Sigmoid colon (tissue), 7 donors: ENCODE data around the gene TRIM66. TPM values are rescaled to one million over a fixed set of nuclear protein-coding genes. Genes with fewer than 3 reads are reported as not detected.

Experiments
- DNase-seq: peaks from one replicate; pipeline ENCODE4 v3.0.0-alpha.2; 2019
- H3K27ac ChIP-seq, 4 donors: fragments of 200-600 bp; sonication (generic); one replicate each; pipeline ENCODE4 v1.5.1; 2016 to 2019; ENCODE audit warnings: mild to moderate bottlenecking in 1 of 4
- H3K27me3 ChIP-seq, 3 donors: fragments of 200-600 bp; sonication (generic); one replicate each; pipeline ENCODE4 v1.5.1; 2019; ENCODE audit warnings: mild to moderate bottlenecking in 1 of 3
- H3K36me3 ChIP-seq, 4 donors: fragments of 200-600 bp; sonication (generic); one replicate each; pipeline ENCODE4 v1.5.1; 2016 to 2019
- H3K4me1 ChIP-seq, 4 donors: fragments of 200-600 bp; sonication (generic); one replicate each; pipeline ENCODE4 v1.5.1; 2017 to 2019
- H3K4me3 ChIP-seq, 4 donors: fragments of 200-600 bp; sonication (generic); one replicate each; pipeline ENCODE4 v1.5.1; 2017 to 2019; ENCODE audit warnings: mild to moderate bottlenecking in 2 of 4, moderate library complexity in 1 of 4
- H3K9me3 ChIP-seq, 4 donors: fragments of 200-600 bp in 3 of 4; sonication (generic) in 3 of 4; one replicate each; pipeline versions ENCODE4 v1.5.1 to v1.6.1; 2013 to 2019
- CTCF ChIP-seq, 4 experiments: fragments of 450-650 bp in 3 of 4; fragments of 200-600 bp in 1 of 4; IDR thresholded peaks; one replicate each; pipeline ENCODE4 v1.5.1; 2016 to 2019; ENCODE audit warnings: antibody characterized with exemption in 4 of 4, mild to moderate bottlenecking in 3 of 4, moderate library complexity in 2 of 4
- EP300 ChIP-seq, 4 donors: sonication (generic); formaldehyde crosslinking; IDR thresholded peaks; one replicate each; pipeline ENCODE4 v1.6.1; 2017; ENCODE audit warnings: antibody characterized with exemption in 4 of 4
- POLR2A ChIP-seq, 2 donors: fragments of 450-650 bp; IDR thresholded peaks; one replicate each; pipeline ENCODE4 v1.6.1; 2016; ENCODE audit warnings: antibody characterized with exemption in 2 of 2, mild to moderate bottlenecking in 2 of 2, moderate library complexity in 2 of 2
- POLR2AphosphoS5 ChIP-seq, 4 donors: sonication (generic); formaldehyde crosslinking; IDR thresholded peaks; one replicate each; pipeline ENCODE4 v1.6.1; 2017; ENCODE audit warnings: antibody characterized with exemption in 4 of 4
- WGBS, 2 donors: extraction: QIAGEN DNeasy Blood & Tissue Kit; methylation state at CpG; one replicate each; pipeline ENCODE4 v1.1.7; 2013; 5-methylcytosine and 5-hydroxymethylcytosine counted together
- intact Hi-C: fragments of 100-400 bp; cut with DNase I; formaldehyde crosslinking; loops from one replicate; pipeline ENCODE4 v1.15.1; 2023
- polyA plus RNA-seq, 3 donors: library from polyadenylated mRNA; stranded (reverse); fragments of 200-250 nt; gene quantifications; one replicate each; pipeline ENCODE4 v1.2.3, GENCODE V29; 2013
- total RNA-seq, 4 donors: library from RNA; depleted of rRNA; stranded (reverse); fragments of >200 nt; gene quantifications; one replicate each; pipeline ENCODE4 v1.1.0, GENCODE V29; 2016
- donor health status: healthy with polysubstance abuse.
- donor health status: Bipolar disorder and iron deficiency.
- donor health status: healthy.

TRIM66 gene
- total and polyA plus RNA-seq, 7 donors: 0.60 to 24.4 (median 2.8) TPM

GRCh38 chr11:8598506-8598905 is 84.0 kb downstream of the TRIM66 start:
- no peaks in the 10 kb centered on the region for H3K36me3 ChIP-seq
- no peak for DNase-seq
- 93 to 98% methylated on average over 1 of the region's 1 CpG for WGBS, 2 donors
- no peak overlapping the region for H3K4me3 ChIP-seq
- no peak for TF ChIP-seq CTCF (IDR thresholded peaks at IDR 0.05)
- TF ChIP-seq POLR2AphosphoS5 (IDR thresholded peaks at IDR 0.05): no peak
- no peak for TF ChIP-seq POLR2A (IDR thresholded peaks at IDR 0.05)
- TF ChIP-seq EP300 (IDR thresholded peaks at IDR 0.05): no peak
- intact Hi-C loops: no loop called here
- H3K27ac ChIP-seq: no peak overlapping the region
- H3K4me1 ChIP-seq: peaks cover 0 to 15% (median 9%) of the 10 kb centered on the region in 4 donors
- peaks cover 0 to 4% (median 0%) of the 10 kb centered on the region in 3 donors for H3K27me3 ChIP-seq
- H3K9me3 ChIP-seq: no peaks in the 10 kb centered on the region

GRCh38 chr11:8597182-8597581 is 85.3 kb downstream of the TRIM66 start:
- TF ChIP-seq EP300 (IDR thresholded peaks at IDR 0.05) (no peak), POLR2AphosphoS5 (IDR thresholded peaks at IDR 0.05) (peak in 1 of 4 donors; percentile 4), CTCF (IDR thresholded peaks at IDR 0.05) (no peak)
- H3K9me3 ChIP-seq: no peaks in the 10 kb centered on the region
- no peak overlapping the region for H3K4me3 ChIP-seq
- peaks cover 0 to 4% (median 0%) of the 10 kb centered on the region in 3 donors for H3K27me3 ChIP-seq
- peaks cover 0 to 19% (median 12%) of the 10 kb centered on the region in 4 donors for H3K4me1 ChIP-seq
- H3K36me3 ChIP-seq: no peaks in the 10 kb centered on the region
- no peak overlapping the region for H3K27ac ChIP-seq
- DNase-seq: no peak
- intact Hi-C loops: no loop called here
- 39 to 66% methylated on average over 3 of the region's 3 CpGs for WGBS, 2 donors

GRCh38 chr11:8596504-8597046 is 85.9 kb downstream of the TRIM66 start:
- intact Hi-C loops: no loop called here
- no peaks in the 10 kb centered on the region for H3K9me3 ChIP-seq
- H3K4me1 ChIP-seq: peaks cover 0 to 19% (median 12%) of the 10 kb centered on the region in 4 donors
- no peak for DNase-seq
- TF ChIP-seq EP300 (IDR thresholded peaks at IDR 0.05): no peak
- no peak for TF ChIP-seq POLR2AphosphoS5 (IDR thresholded peaks at IDR 0.05)
- no peak for TF ChIP-seq CTCF (IDR thresholded peaks at IDR 0.05)
- no peak for TF ChIP-seq POLR2A (IDR thresholded peaks at IDR 0.05)
- H3K27me3 ChIP-seq: peaks cover 0 to 4% (median 0%) of the 10 kb centered on the region in 3 donors
- no peak overlapping the region for H3K27ac ChIP-seq
- H3K4me3 ChIP-seq: no peak overlapping the region
- H3K36me3 ChIP-seq: no peaks in the 10 kb centered on the region

GRCh38 chr11:8593935-8594909 is 88.2 kb downstream of the TRIM66 start, which contains the start of gene STK33:
Gene STK33, minus strand, starts transcription at chr11:8594228. Its CDS starts 119,323 bp downstream, at chr11:8474905.
- WGBS, 2 donors: 5% methylated on average over 55 of the region's 55 CpGs
- Histone ChIP-seq H3K36me3 (no peaks in the 10 kb centered on the region), H3K9me3 (no peaks in the 10 kb centered on the region), H3K4me3 (peak within 1 kb of the TSS; percentile 59 to 80 (median 68)), H3K4me1 (peaks cover 0 to 19% (median 12%) of the 10 kb centered on the region in 4 donors), H3K27ac (peak within 1 kb of the TSS; percentile 42 to 79 (median 74)), H3K27me3 (peaks cover 0 to 4% (median 0%) of the 10 kb centered on the region in 3 donors)
- DNase-seq: peak; percentile 71
- intact Hi-C loops: no loop called here
- no peak for TF ChIP-seq POLR2A (IDR thresholded peaks at IDR 0.05)
- peak in 2 of 4 donors; percentile 45 to 60 for TF ChIP-seq POLR2AphosphoS5 (IDR thresholded peaks at IDR 0.05)

- 17 to 28% methylated on average over 7 of the region's 7 CpGs for WGBS, 2 donors
- Histone ChIP-seq H3K27ac (peak overlapping the region; percentile 42 to 79 (median 74)), H3K9me3 (no peaks in the 10 kb centered on the region), H3K4me3 (peak overlapping the region; percentile 59 to 80 (median 68)), H3K36me3 (no peaks in the 10 kb centered on the region), H3K27me3 (peaks cover 0 to 4% (median 0%) of the 10 kb centered on the region in 3 donors), H3K4me1 (peaks cover 0 to 19% (median 12%) of the 10 kb centered on the region in 4 donors)
- intact Hi-C loops: no loop called here
- DNase-seq: no peak
- TF ChIP-seq EP300 (IDR thresholded peaks at IDR 0.05): no peak
Measured at GRCh38 chr11:8593455-8593854, 89.0 kb downstream of the TRIM66 start.
